ENCODE data around the gene ZNF608. TPM values are rescaled to one million over a fixed set of nuclear protein-coding genes. Genes with fewer than 3 reads are reported as not detected.

ZNF608 gene
- total RNA-seq, 6 experiments from 2014 or later, result 3.9 to 6.5 (median 4.9) TPM

DNA sequence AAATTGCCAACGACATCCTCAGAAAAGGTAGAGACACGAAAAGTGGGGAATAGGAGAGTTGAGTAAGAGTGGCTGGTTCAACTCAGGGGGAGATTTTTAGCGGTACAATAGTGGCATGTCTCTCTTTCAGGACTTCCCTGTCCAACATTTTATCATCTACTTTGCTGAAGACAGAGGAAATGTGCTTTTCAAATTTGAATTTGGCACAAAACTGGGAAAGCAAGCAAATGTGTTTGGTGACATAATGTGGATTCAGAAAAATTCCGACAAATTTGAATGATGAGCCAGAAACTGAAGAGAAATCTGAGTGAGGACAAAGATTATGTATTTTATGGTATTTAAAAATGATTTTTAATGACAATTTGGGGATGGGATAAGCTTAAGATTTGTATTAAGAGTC lies 33.6 kb upstream of the ZNF608 start:
- H3K36me3 ChIP-seq, result no peaks in the 10 kb centered on the region
- ATAC-seq, result no peak
- DNase-seq, result no peak
- no peaks in the 10 kb centered on the region for H3K27me3 ChIP-seq
- peaks cover 0 to 6% (median 2%) of the 10 kb centered on the region in 4 donors for H3K4me1 ChIP-seq
- intact Hi-C loops (cut with DNase I), result no loop called here
- H3K27ac ChIP-seq, result no peak overlapping the region
- 82% methylated on average over 4 of the region's 4 CpGs for WGBS (ENCODE audit: insufficient coverage, low coverage, low lambda C conversion rate, missing lambda C conversion rate)
- no peak overlapping the region for H3K4me3 ChIP-seq
- TF ChIP-seq POLR2A (IDR thresholded peaks at IDR 0.05), result no peak
- TF ChIP-seq, protein P1, sequence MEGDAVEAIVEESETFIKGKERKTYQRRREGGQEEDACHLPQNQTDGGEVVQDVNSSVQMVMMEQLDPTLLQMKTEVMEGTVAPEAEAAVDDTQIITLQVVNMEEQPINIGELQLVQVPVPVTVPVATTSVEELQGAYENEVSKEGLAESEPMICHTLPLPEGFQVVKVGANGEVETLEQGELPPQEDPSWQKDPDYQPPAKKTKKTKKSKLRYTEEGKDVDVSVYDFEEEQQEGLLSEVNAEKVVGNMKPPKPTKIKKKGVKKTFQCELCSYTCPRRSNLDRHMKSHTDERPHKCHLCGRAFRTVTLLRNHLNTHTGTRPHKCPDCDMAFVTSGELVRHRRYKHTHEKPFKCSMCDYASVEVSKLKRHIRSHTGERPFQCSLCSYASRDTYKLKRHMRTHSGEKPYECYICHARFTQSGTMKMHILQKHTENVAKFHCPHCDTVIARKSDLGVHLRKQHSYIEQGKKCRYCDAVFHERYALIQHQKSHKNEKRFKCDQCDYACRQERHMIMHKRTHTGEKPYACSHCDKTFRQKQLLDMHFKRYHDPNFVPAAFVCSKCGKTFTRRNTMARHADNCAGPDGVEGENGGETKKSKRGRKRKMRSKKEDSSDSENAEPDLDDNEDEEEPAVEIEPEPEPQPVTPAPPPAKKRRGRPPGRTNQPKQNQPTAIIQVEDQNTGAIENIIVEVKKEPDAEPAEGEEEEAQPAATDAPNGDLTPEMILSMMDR (IDR thresholded peaks at IDR 0.05), result no peak
- H3K9me3 ChIP-seq, result no peaks in the 10 kb centered on the region

DNA sequence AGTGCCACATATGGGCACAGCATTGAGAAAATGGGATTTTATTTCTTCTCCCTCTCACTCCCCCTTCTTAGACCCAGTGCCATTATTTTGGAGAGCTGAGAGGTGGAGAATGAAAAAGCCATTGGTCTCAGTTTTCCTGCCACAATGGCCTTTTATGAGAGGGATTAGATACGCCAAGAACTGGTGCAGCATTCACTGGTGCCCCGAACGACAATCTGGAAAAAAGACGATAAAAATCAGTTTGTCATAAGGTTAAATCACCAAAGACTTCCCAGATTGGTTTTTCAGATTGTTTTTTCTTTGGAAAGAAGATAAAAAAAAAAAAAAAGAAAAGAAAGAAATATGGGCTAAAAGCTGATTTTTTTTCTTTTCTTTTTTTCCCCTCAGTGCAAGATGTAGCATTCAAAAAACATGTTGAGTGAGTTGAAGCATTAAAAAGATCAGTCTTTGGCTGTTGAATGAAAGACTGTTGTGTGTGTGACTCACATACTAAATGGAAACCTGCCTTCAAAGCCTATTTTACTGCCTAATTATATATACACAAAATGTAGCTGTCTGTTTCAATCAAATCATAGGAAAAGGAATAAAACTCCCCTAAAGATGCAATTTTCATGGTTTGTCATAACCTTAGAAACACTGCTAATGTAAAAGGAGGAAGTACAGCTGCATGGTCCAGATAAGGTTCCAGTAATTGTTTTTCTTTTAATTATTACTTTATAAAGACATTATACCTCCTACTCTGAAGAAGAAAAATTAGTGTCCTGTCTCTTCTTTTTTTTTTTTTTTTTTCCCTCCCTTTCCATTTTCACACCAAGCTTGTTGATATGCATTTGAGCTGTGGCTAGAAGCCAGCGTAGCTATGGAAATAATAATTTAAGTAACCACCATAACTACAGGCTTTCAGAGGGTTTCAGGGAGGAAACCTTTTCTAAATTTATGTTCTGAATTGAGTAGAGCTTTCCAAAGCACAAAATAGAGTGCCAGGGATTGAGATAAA lies 27.2 kb upstream of the ZNF608 start:
- Histone ChIP-seq H3K27me3 (no peaks in the 10 kb centered on the region), H3K36me3 (no peaks in the 10 kb centered on the region), H3K27ac (no peak overlapping the region), H3K9me3 (no peaks in the 10 kb centered on the region), H3K4me1 (no peaks in the 10 kb centered on the region), H3K4me3 (no peak overlapping the region)
- TF ChIP-seq, protein P1 (IDR thresholded peaks at IDR 0.05), result no peak
- no peak for TF ChIP-seq POLR2A (IDR thresholded peaks at IDR 0.05)
- no peak for DNase-seq
- 70% methylated on average over 5 of the region's 5 CpGs for WGBS (ENCODE audit: insufficient coverage, low coverage, low lambda C conversion rate, missing lambda C conversion rate)
- ATAC-seq, result no peak
- intact Hi-C loops (cut with DNase I), result no loop called here

DNA sequence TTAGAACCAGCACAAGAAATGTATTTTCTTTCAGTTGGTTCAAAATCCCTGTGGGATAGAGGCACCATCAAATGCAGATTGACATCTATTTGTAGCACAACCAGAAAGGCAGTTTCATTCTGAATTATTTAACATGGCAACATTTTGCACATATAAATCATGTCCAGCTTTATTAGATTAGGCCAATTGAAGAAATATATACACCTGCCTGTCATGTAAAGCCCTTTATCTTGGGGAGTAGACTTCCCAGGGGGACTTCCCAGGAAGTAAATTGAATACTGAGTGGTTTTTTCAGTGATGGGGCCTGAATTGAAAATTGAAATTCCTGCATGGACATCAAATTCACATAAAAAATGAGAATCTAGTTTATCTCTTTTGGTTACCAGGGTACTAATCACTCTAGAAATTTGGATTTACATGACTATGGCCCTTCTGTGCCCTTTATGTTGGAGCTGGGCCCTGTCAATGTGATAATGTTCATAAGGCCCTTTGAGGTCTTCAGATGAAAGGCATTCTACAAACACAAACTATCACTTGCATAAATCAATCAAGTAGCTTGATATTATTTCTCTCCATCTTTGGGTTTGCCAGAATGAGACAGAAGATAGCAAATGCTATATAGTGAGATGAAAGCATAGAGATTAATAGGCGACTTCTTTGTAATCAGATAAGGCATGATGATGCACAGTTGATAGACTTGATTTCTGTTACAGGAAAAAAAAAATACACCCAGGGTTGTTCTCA lies 26.2 kb upstream of the ZNF608 start:
- intact Hi-C loops (cut with DNase I), result no loop called here
- TF ChIP-seq, protein P1 (IDR thresholded peaks at IDR 0.05), result no peak
- no peak for TF ChIP-seq POLR2A (IDR thresholded peaks at IDR 0.05)
- Histone ChIP-seq H3K27ac (no peak overlapping the region), H3K27me3 (no peaks in the 10 kb centered on the region), H3K4me1 (no peaks in the 10 kb centered on the region), H3K9me3 (no peaks in the 10 kb centered on the region), H3K4me3 (no peak overlapping the region), H3K36me3 (no peaks in the 10 kb centered on the region)
- no peak for DNase-seq
- ATAC-seq, result no peak
- WGBS (ENCODE audit: insufficient coverage, low coverage, low lambda C conversion rate, missing lambda C conversion rate), result 56% methylated on average over 1 of the region's 1 CpG

DNA sequence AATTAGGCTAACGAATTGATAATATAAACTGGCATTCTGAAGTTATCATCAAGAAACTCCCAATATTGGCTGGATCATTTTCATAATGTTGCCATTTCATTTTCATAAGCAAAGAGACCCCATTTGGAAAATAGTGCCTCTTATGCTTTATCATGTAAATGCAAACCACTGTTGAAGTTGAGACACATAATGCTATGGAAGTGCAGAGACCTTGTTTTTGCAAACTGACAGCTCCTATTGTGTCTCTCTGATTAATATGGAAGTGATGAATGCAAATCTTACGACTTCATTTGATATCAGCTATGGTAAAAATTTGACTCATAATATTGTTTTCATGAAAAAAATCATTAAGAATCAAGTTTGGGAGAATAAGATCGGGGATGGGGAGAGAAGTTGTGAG lies 25.3 kb upstream of the ZNF608 start:
- TF ChIP-seq, protein P1 (IDR thresholded peaks at IDR 0.05), result no peak
- TF ChIP-seq POLR2A (IDR thresholded peaks at IDR 0.05), result no peak
- H3K4me3 ChIP-seq, result no peak overlapping the region
- no peaks in the 10 kb centered on the region for H3K36me3 ChIP-seq
- no peaks in the 10 kb centered on the region for H3K27me3 ChIP-seq
- no peak for ATAC-seq
- WGBS (ENCODE audit: insufficient coverage, low coverage, low lambda C conversion rate, missing lambda C conversion rate), result 83% methylated on average over 3 of the region's 3 CpGs
- no peaks in the 10 kb centered on the region for H3K9me3 ChIP-seq
- H3K27ac ChIP-seq, result no peak overlapping the region
- no peaks in the 10 kb centered on the region for H3K4me1 ChIP-seq
- DNase-seq, result no peak
- intact Hi-C loops (cut with DNase I), result no loop called here

Measured in right lobe of liver (tissue), 6 donors.